ENCODE measurements around the gene WDFY4. TPM values are rescaled to one million over a fixed set of nuclear protein-coding genes. Genes with fewer than 3 reads are reported as not detected.

The WDFY4 gene
- polyA plus RNA-seq, 1 of the 3 experiments (the other 2 are of a cell fraction): not detected

DNA sequence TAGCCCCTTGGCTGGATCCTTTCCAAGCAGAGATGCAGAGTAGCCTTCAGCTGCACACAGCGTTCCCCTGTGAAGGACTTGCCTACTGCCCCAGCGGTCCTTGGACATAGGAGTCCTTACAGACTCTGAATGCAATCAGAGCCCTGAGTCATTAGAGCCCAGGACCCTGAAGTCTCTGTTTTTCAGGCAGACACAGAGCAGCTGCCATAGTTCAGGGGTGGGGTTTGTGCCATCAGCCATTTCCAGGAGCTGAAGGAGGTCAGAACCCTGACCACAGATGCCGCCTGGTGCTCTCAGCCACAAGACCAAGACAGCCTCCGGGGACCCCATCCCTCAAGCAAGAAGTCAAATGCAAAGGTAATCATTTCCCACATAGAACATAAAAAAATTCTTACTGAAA, 32.8 kb upstream of the WDFY4 start:
- WGBS (ENCODE audit: low lambda C conversion rate): 92% methylated on average over 4 of the region's 4 CpGs
- TF ChIP-seq TAF1 (IDR thresholded peaks at IDR 0.05; ENCODE audit: borderline replicate concordance, low read depth, low read length) (no peak), RXRA (IDR thresholded peaks at IDR 0.05; ENCODE audit: borderline replicate concordance, low read depth) (no peak), NFIC (IDR thresholded peaks at IDR 0.05; ENCODE audit: borderline replicate concordance) (no peak), MXI1 (IDR thresholded peaks at IDR 0.05; ENCODE audit: low read depth, low read length) (no peak), TCF12 (IDR thresholded peaks at IDR 0.05) (no peak), EP300 (IDR thresholded peaks at IDR 0.05; ENCODE audit: borderline replicate concordance in 1 of 2, low read depth in 1 of 2, low read length in 1 of 2) (no peak), RCOR1 (IDR thresholded peaks at IDR 0.05; ENCODE audit: low read length) (no peak), ELF1 (IDR thresholded peaks at IDR 0.05) (no peak), YY1 (IDR thresholded peaks at IDR 0.05; ENCODE audit: low read depth) (no peak), MEF2A (IDR thresholded peaks at IDR 0.05; ENCODE audit: borderline replicate concordance, low read depth) (no peak), POLR2AphosphoS5 (IDR thresholded peaks at IDR 0.05; ENCODE audit: low read depth, low read length) (no peak), FOXJ3 (CRISPR knock-in tag; IDR thresholded peaks at IDR 0.05) (no peak)
- TF ChIP-seq, protein P1, sequence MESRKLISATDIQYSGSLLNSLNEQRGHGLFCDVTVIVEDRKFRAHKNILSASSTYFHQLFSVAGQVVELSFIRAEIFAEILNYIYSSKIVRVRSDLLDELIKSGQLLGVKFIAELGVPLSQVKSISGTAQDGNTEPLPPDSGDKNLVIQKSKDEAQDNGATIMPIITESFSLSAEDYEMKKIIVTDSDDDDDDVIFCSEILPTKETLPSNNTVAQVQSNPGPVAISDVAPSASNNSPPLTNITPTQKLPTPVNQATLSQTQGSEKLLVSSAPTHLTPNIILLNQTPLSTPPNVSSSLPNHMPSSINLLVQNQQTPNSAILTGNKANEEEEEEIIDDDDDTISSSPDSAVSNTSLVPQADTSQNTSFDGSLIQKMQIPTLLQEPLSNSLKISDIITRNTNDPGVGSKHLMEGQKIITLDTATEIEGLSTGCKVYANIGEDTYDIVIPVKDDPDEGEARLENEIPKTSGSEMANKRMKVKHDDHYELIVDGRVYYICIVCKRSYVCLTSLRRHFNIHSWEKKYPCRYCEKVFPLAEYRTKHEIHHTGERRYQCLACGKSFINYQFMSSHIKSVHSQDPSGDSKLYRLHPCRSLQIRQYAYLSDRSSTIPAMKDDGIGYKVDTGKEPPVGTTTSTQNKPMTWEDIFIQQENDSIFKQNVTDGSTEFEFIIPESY (IDR thresholded peaks at IDR 0.05; ENCODE audit: borderline replicate concordance, low read depth): no peak
- TF ChIP-seq, protein P2, sequence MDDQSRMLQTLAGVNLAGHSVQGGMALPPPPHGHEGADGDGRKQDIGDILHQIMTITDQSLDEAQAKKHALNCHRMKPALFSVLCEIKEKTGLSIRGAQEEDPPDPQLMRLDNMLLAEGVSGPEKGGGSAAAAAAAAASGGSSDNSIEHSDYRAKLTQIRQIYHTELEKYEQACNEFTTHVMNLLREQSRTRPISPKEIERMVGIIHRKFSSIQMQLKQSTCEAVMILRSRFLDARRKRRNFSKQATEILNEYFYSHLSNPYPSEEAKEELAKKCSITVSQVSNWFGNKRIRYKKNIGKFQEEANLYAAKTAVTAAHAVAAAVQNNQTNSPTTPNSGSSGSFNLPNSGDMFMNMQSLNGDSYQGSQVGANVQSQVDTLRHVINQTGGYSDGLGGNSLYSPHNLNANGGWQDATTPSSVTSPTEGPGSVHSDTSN (IDR thresholded peaks at IDR 0.05): no peak
- TF ChIP-seq, protein P3, sequence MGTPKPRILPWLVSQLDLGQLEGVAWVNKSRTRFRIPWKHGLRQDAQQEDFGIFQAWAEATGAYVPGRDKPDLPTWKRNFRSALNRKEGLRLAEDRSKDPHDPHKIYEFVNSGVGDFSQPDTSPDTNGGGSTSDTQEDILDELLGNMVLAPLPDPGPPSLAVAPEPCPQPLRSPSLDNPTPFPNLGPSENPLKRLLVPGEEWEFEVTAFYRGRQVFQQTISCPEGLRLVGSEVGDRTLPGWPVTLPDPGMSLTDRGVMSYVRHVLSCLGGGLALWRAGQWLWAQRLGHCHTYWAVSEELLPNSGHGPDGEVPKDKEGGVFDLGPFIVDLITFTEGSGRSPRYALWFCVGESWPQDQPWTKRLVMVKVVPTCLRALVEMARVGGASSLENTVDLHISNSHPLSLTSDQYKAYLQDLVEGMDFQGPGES (IDR thresholded peaks at IDR 0.05; ENCODE audit: low read depth, low read length): no peak
- no peaks in the 10 kb centered on the region for H3K9me2 ChIP-seq
- peaks cover 5 to 14% of the 10 kb centered on the region in 2 experiments; a peak in 2 of 4 replicates for H3K4me1 ChIP-seq (ENCODE audit: control insufficient read depth in 1 of 2, insufficient read depth in 2 of 2, low read depth in 1 of 2, low read length in 1 of 2)
- H3K9ac ChIP-seq: no peak overlapping the region; the same call in 1 of the 2 replicates
- CTCF ChIA-PET: interaction anchor here (0.8 to 14.1 kb wide), 3 partner anchors 13 to 98 kb away, joined by 3 to 662 read pairs (median 4); no protein-coding TSS in a partner anchor
- H3K27ac ChIP-seq (ENCODE audit: low read depth in 2 of 2, low read length in 1 of 2): no peak overlapping the region
- H3K79me2 ChIP-seq (ENCODE audit: insufficient read depth): peaks cover 52% of the 10 kb centered on the region; the same call in 1 of the 2 replicates
- H3K27me3 ChIP-seq (ENCODE audit: insufficient read depth): no peaks in the 10 kb centered on the region
- H3K9me3 ChIP-seq: no peaks in the 10 kb centered on the region
- DNase-seq: no peak
- H2AFZ ChIP-seq (ENCODE audit: low read depth): no peak overlapping the region
- no peaks in the 10 kb centered on the region for H3F3A ChIP-seq (replicated peaks; ENCODE audit: insufficient read depth)
- 0 out of 2 replicates have a peak overlapping the region, but pooled peaks have one; percentile 99 for H3K4me2 ChIP-seq
- POLR2A ChIA-PET: no interaction called here
- no peaks in the 10 kb centered on the region for H4K20me1 ChIP-seq (ENCODE audit: insufficient read depth)
- H3K4me3 ChIP-seq (ENCODE audit: low read depth in 2 of 2, low read length in 1 of 2): no peak overlapping the region; a peak in 1 of 4 replicates
- H3K36me3 ChIP-seq (replicated peaks in 1 of 2; ENCODE audit: control insufficient read depth in 1 of 2, insufficient read depth in 2 of 2, low read length in 1 of 2): peaks cover 0 to 10% of the 10 kb centered on the region in 2 experiments
